ENCODE measurements around the gene SIMC1. TPM values are rescaled to one million over a fixed set of nuclear protein-coding genes. Genes with fewer than 3 reads are reported as not detected.

SIMC1 gene
- polyA plus RNA-seq, 2 of the 4 experiments (the other 2 are of a cell fraction) = 9.2 to 9.5 TPM

DNA sequence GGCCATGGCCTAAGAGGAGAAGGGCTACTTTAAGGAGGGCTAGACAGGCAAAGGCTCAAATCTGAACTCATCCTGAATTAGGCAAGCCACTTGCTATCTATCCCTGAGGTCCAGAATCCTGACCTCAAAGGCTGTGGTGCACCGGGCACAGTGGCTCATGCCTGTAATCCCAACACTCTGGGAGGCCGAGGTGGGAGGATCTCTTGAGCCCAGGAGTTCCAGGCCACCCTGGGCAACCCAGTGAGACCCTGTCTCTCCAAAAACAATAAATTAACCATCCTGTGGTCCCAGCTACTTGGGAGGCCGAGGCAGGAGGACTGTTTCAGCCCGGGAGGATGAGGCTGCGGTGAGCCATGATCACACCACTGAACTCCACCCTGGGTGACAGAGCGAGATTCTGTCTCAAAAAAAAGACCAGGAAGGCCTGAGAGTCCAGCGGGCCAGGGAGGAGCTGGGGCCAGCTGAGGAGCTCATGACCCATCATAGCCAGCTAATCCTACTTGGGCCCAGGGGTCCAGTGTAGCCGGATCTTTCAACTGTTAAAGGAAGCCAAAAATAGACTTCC lies 146.2 kb downstream of the SIMC1 start (continued):
- TF ChIP-seq, protein P1, sequence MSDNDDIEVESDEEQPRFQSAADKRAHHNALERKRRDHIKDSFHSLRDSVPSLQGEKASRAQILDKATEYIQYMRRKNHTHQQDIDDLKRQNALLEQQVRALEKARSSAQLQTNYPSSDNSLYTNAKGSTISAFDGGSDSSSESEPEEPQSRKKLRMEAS (IDR thresholded peaks at IDR 0.05) = no peak
- TF ChIP-seq SMC3 (IDR thresholded peaks at IDR 0.05) = no peak

DNA sequence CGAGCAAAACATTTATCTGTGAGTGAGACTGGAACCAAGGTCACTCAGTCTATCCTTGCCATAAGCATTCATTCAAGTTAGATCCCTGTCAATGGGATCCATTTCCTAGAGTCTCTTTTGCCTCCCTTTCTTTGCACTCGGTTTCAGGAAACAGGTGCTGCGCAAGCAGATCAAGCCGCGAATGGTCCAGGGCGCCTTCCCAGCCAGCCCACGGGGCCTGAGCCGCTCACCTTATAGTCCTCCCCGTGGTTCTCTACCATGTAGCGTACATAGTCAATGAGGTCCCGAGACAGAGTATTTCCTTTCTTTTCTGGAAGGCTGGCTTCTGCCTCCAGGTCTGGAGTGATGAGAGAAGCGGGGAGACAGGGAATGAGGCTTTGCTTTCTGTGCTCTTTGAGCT lies 146.8 kb downstream of the SIMC1 start:
- 97% methylated on average over 12 of the region's 12 CpGs for WGBS (ENCODE audit: missing lambda C conversion rate)
- Histone ChIP-seq H3K4me1 (peaks cover 16% of the 10 kb centered on the region), H3K4me2 (no peak overlapping the region), H3K4me3 (no peak overlapping the region), H3K9me3 (no peaks in the 10 kb centered on the region), H3K27ac (no peak overlapping the region)
- ATAC-seq = no peak
- ChIA-PET POLR2A (no interaction called here), CTCF (interaction anchor here (0.6 to 1.2 kb wide), 3 partner anchors 21 to 655 kb away, joined by 3 to 6 read pairs (median 3); no protein-coding TSS in a partner anchor)
- FAIRE-seq = no peak
- TF ChIP-seq, protein P1 (IDR thresholded peaks at IDR 0.05) = no peak
- TF ChIP-seq HOXA7 (CRISPR knock-in tag; IDR thresholded peaks at IDR 0.05) = no peak
- no peak for TF ChIP-seq ZC3H11A (IDR thresholded peaks at IDR 0.05)
- no peak for DNase-seq (ENCODE audit: low read depth in 1 of 2, low spot score in 1 of 2)

DNA sequence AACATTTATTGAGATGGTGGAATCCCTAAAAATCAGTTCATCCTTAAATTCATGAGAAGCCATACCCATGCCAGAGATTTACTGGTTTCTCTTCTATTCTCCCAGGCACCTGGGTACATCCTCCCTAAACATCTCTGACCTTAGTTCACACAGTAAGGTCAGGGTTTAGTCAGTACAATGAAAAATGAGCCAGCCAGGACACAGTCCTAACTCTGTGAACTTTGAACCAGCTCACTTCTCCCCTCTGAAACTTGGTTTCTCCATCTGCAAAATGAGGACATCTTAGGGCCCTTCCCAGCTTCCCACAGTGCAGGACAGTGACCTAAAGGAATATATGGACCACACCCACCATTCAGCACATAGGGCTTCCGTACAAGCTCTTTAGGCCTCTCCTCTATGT lies 148.3 kb downstream of the SIMC1 start:
- H3K9me3 ChIP-seq = no peaks in the 10 kb centered on the region
- POLR2A ChIA-PET = no interaction called here
- TF ChIP-seq EP300 (IDR thresholded peaks at IDR 0.05) = no peak
- no peak for TF ChIP-seq CHD4 (IDR thresholded peaks at IDR 0.05; ENCODE audit: borderline replicate concordance)
- no peak for TF ChIP-seq MAZ (IDR thresholded peaks at IDR 0.05; ENCODE audit: borderline replicate concordance, low read depth, low read length)
- no peak for TF ChIP-seq NPAS2 (CRISPR knock-in tag; IDR thresholded peaks at IDR 0.05; ENCODE audit: borderline replicate concordance)
- TF ChIP-seq JUNB (IDR thresholded peaks at IDR 0.05) = no peak
- DNase-seq (ENCODE audit: low read depth in 1 of 2, low spot score in 1 of 2) = no peak
- 80% methylated on average over 1 of the region's 1 CpG for WGBS (ENCODE audit: missing lambda C conversion rate)
- no peak overlapping the region for H3K27ac ChIP-seq
- CTCF ChIA-PET = interaction anchor here (0.6 to 1.2 kb wide), 3 partner anchors 29 to 593 kb away, joined by 3 to 4 read pairs (median 3); no protein-coding TSS in a partner anchor
- no peak for ATAC-seq
- no peak for FAIRE-seq
- H3K4me2 ChIP-seq = peak overlapping the region; percentile 90
- H3K4me1 ChIP-seq = peaks cover 16% of the 10 kb centered on the region
- H3K4me3 ChIP-seq = peak overlapping the region; percentile 73; the same call in 2 of the 3 replicates

DNA sequence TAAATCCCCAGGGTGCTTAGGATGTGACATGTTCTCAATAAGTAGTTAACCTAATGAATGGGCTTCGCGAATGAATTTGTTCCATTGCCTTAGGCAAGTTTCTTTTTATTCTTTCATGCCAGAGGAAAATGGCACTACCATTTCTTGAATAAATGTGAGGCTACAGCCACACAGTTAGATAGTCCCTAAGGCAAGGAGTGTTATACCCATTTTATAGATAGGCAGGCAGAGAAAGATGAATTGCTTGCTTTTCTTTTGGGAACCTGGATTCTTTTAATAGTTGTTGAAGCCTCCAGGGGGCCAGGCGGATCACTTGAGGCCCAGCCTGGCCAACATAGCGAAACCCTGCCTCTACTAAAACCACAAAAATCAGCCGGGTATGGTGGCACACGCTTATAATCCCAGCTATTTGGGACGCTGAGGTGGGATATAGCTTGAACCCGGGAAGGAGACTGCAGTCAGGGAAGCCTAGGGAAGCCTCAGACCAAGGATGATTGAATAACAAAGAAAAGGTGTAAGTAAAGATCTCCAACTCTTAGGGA lies 149.2 kb downstream of the SIMC1 start:
- Histone ChIP-seq H3K4me2 (peak overlapping the region; percentile 90), H3K4me1 (peaks cover 16% of the 10 kb centered on the region), H3K9me3 (no peaks in the 10 kb centered on the region), H3K4me3 (peak overlapping the region; percentile 73), H3K27ac (peak overlapping the region; percentile 89 to 94)
- DNase-seq (ENCODE audit: low read depth in 1 of 2, low spot score in 1 of 2) (no peak), FAIRE-seq (no peak), ATAC-seq (no peak)
- no peak for TF ChIP-seq FOSL2 (IDR thresholded peaks at IDR 0.05)
- no peak for TF ChIP-seq FOSL2 (CRISPR knock-in tag; IDR thresholded peaks at IDR 0.05)
- TF ChIP-seq KDM1A (IDR thresholded peaks at IDR 0.05; ENCODE audit: low read depth) = 0 out of 2 replicates have a peak, but pooled peaks have one; percentile 35
- ChIA-PET CTCF (no interaction called here), POLR2A (interaction anchor here (0.7 kb wide), 1 partner anchor 24 kb away, joined by 3 read pairs; no protein-coding TSS in a partner anchor)
- WGBS (ENCODE audit: missing lambda C conversion rate) = 33% methylated on average over 8 of the region's 8 CpGs

DNA sequence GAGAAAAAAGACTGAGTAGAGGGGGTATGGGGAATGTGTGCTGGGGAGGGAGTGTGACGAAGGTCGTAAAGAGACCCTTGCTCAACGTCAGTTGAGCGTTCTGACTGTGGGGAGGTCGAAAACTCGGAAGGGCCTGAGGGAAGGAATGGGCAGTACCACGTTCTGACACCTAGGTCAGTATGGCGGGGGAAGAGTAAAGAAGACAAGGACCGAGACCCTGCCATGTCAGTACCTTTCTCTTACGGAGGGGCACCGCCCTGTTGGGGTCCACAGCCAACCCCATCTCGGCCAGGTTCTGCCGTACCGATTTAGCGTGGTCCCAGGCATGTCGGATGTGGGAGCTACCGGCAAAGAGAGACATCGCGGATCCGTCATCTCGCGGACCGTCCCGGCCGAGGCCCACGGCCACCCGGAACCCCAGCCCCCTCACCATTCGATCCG lies 149.8 kb downstream of the SIMC1 start:
- peak; percentile 36 to 55 for DNase-seq (ENCODE audit: low read depth in 1 of 2, low spot score in 1 of 2)
- Histone ChIP-seq H3K4me3 (peak overlapping the region; percentile 73), H3K4me1 (peaks cover 16% of the 10 kb centered on the region), H3K27ac (peak overlapping the region; percentile 89 to 94), H3K9me3 (no peaks in the 10 kb centered on the region), H3K4me2 (peak overlapping the region; percentile 90)
- CTCF ChIA-PET = no interaction called here
- TF ChIP-seq, protein P2, sequence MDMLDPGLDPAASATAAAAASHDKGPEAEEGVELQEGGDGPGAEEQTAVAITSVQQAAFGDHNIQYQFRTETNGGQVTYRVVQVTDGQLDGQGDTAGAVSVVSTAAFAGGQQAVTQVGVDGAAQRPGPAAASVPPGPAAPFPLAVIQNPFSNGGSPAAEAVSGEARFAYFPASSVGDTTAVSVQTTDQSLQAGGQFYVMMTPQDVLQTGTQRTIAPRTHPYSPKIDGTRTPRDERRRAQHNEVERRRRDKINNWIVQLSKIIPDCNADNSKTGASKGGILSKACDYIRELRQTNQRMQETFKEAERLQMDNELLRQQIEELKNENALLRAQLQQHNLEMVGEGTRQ (IDR thresholded peaks at IDR 0.05) = 0 out of 2 replicates have a peak, but pooled peaks have one; percentile 3
- no peak for TF ChIP-seq PHF8 (IDR thresholded peaks at IDR 0.05; ENCODE audit: borderline replicate concordance, low read depth)
- TF ChIP-seq MAFK (IDR thresholded peaks at IDR 0.05; ENCODE audit: partially characterized antibody) = no peak
- TF ChIP-seq TP53 (CRISPR knock-in tag; IDR thresholded peaks at IDR 0.05) = 0 out of 2 replicates have a peak, but pooled peaks have one; percentile 10
- FAIRE-seq = no peak
- WGBS (ENCODE audit: missing lambda C conversion rate) = 1% methylated on average over 29 of the region's 29 CpGs
- peak; percentile 14 to 38; a peak in 5 of 6 replicates for ATAC-seq
- POLR2A ChIA-PET = interaction anchor here (0.5 to 1.8 kb wide), 6 partner anchors 25 to 150 kb away, joined by 3 to 7 read pairs (median 3); partner anchors contain the start of genes KIAA1191 and RNF44
